T-helper 22 cell (primary cell): ENCODE results near the gene TP53AIP1.

Experiments used
- DNase-seq: peaks from one replicate; pipeline ENCODE4 v3.0.0-alpha.2; 2020; ENCODE audit warnings: low read depth

Gene TP53AIP1, protein sequence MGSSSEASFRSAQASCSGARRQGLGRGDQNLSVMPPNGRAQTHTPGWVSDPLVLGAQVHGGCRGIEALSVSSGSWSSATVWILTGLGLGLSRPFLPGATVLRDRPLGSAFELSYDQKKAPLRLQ

GRCh38 chr11:128942817-128943427 is at the start of gene TP53AIP1:
TSS of gene TP53AIP1 (minus strand) at chr11:128942871. CDS start at chr11:128937818, 5,053 bp downstream.
- no peak for DNase-seq

- DNase-seq: no peak
Measured at GRCh38 chr11:128988242-128988970, 45.7 kb upstream of the TP53AIP1 start.

DNA sequence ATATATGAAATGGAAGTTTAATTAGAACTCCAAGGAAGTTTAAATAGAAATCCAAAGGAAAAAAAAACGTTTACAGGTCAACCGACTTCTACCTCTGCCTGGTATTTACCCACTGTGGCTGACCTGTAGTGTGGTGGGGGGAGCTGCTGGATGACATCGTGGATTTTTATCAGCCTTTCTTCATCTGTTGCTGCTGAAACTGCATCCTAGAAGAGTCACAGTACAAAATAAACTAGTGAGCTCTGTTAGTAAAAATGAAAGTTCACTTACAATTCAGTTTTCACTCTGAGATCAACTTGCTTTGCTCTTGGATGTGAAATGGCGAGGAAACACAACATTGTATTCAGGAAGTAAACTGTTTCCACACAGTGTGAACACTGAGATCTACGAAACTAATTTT is 43.2 kb upstream of the TP53AIP1 start:
- no peak for DNase-seq

DNA sequence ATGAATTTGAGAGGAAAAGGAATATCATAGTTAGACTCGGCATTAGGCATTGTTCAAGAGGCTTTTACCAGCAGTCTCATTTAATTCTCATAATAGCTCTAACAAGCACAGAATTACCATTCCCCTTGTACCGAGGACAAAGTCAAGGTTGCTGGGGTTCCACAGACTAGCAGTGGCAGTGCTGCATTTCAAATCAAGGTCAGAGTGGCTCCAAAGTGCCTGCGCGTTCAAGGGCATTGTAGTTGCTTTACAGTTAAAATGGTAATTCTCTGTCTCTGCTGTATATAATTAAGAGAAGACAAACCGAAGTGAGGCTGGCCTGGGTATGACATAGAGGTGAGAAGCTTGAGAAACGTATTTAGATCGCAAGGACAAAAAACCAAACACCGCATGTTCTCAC is 40.4 kb upstream of the TP53AIP1 start:
- DNase-seq: no peak

DNA sequence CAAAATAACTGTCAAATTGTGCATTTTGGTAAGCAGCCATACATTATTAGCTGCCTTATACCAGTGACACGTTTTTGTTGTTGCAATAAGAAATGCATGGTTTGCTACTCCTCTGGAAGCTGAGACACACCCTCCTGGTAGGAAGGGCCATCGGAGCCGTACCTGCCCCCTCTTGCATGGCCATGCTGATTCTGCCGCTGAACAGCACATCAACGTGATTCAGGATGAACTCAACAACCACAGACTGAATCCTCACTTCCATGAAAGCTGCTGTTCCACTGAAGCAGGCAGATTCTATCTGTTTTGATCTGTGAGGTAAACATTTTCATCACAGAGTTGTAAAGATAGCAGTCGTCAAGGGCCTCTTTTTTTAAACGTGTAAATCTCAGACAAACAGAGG is 38.6 kb upstream of the TP53AIP1 start:
- no peak for DNase-seq

DNA sequence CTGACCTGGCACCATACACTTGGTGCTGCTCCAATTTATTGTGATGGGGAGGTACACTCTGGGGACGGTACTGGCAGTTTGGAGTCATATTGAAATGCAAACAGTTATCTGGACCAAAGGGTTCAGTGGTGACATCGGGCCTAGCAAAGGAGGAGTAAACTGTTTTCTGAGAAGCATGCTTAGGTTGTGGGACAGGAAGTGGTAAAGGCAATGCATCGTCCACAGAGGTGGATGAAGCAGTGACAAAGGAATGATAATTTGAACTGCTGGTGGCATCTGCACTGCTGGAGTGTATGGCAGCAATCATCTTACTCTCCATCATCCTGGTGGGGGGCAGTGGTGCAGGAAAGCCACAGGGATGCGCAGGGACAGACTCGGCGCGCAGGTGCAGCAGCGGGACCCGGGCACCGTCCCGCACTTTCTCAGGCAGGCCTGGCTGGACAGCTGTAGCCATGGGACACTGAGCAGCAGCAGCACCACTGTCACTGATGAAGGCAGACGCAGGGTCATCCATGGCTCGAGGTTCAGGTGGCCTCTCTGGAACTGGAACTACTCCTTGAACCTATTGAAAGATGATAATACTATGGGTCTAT is 28.0 kb upstream of the TP53AIP1 start:
- DNase-seq: no peak

GRCh38 chr11:128968916-128969315 is 26.2 kb upstream of the TP53AIP1 start:
- no peak for DNase-seq

GRCh38 chr11:128967578-128967977 is 24.9 kb upstream of the TP53AIP1 start:
- DNase-seq: no peak

DNA sequence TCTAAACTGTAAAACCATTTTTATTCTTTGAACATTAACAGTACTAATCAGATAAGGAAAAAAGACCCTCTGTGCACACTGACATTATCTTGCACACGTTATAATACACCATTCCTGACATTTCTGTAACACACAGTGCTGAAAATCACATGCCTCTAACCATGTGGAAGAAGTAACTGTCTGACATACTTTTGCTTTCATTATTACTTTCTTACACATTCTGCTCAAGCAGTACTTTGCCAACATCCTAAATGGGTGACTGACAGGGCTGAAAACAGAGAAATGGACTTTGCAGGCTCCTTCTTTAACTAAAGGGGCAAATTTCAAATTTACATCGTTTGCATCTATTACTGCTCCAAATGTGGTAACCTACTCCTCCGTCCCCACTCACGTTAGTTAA is 22.8 kb upstream of the TP53AIP1 start:
- no peak for DNase-seq

GRCh38 chr11:128964463-128964930 is 21.8 kb upstream of the TP53AIP1 start:
- DNase-seq: no peak

- no peak for DNase-seq
Measured at GRCh38 chr11:128963744-128964325, 21.2 kb upstream of the TP53AIP1 start.

DNA sequence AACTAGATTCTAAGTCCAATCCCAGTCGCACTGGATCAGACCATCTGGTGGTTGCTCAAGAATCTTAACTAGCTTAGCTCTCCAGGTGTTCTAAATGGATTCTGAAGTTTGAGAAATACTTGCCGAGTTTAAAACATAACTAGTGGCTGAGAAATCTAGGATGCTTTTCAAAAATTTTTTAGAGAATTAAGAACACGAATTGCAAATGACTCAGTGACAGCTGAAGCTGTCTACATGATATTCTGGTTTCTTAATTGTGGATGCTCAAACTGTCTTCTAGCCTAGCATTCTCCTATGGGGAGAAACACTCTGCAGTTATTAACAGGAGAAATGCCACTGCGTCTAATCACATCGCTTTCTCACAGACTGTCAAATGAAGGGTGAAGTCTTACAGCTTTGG is 20.2 kb upstream of the TP53AIP1 start:
- DNase-seq: no peak

GRCh38 chr11:128961645-128962044 is 19.0 kb upstream of the TP53AIP1 start:
- no peak for DNase-seq

- DNase-seq: no peak
Measured at GRCh38 chr11:128957202-128957482, 14.5 kb upstream of the TP53AIP1 start.

DNA sequence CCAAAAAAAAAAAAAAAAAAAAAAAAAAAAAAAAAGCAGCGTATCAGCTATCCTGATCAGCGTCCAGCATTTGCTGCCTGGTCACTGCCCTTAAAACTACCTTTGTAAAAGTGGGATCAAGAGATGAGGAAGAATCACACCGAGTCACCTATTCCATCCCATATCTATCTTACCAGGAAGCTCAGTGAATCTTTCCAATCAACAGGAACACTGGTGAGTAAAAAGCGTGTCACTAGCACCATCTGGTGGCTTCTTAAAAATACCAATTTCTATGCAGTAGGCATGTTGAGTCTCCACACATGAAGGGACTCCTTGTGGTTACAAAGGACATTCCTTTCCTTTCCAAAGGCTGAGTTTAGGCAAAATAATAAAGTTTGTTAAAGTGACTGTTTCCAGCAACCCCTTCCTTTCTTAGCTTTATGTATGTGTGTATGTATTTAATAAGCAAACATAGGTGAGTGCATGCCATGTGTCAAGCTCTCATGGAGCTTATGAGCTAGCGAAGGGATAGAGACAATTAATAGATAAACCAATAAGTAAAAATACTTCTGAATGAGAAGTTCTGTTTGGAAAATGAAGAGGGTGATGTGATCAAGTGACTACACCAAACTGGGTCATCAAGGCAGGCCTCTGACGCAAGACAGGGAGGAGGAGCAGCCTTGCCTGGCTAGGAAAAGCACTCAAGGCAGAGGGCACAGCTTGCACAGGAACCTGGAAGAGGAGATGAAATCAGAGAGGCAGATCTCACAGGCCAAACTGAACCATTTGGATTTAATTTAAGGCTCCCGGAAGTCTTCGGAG is 13.9 kb upstream of the TP53AIP1 start:
- DNase-seq: no peak

DNA sequence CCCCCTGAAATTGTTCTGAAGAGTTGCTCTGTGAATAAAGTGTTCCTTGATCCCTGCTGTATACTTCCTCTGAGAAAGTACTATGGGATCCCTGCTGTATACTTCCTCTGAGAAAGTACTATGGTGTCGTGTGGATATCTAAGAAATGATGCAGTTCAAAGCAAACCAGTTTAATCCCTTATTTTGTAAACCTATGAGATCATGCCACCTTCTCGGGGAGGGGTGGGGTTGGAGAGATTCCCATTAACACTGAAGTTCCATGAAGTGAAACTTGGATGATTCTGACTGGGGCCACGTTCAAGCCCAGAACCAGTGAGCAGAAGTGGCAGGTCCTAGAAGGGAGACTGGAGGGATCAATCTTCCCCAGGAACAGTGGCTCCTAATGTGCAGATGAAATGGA is 13.0 kb upstream of the TP53AIP1 start:
- DNase-seq: no peak

DNA sequence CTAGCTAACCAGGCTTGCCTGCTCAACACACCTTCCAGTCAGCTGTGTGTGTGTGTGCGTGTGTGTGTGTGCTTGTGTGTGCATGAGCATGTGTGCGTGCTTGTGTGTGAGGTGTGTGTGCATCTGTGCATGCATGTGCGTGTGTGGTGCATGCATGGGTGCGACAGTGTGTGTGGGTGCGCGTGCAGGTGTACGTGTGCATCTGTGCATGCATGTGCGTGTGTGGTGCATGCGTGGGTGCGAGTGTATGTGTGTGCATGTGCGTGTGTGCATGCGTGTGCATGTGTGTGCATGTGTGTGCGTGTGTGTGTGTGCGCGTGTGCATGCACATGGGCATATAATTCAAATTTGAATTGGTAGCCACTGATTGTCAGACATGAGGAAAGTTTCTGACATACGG is 10.5 kb upstream of the TP53AIP1 start:
- no peak for DNase-seq

DNA sequence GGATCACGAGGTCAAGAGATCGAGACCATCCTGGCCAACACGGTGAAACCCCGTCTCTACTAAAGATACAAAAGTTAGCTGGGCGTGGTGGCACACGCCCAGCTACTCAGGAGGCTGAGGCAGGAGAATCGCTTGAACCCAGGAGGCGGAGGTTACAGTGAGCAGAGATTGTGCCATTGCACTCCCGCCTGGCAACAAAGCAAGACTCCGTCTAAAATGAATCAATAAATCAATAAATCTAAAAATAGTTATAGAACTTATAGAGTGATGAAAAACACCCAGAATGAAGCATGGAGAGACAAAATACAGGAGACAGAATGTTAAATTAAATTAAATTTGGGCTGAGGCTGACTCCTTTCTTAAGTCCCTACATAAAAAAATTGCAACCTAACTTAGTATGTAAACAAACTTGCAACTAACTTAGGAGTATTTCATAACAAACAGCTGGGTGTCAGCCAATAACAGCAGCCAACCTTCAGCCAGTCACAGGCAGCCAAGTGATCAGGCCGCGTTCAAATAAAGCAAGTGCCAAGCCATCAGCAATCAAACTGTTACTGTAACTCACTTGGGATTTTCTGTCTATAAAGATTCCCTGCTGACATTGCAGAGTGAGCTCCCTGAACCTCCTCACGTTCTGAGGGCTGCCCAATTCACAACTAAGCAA is 7.3 kb upstream of the TP53AIP1 start:
- no peak for DNase-seq

GRCh38 chr11:128948583-128948982 is 5.9 kb upstream of the TP53AIP1 start:
- DNase-seq: no peak

DNA sequence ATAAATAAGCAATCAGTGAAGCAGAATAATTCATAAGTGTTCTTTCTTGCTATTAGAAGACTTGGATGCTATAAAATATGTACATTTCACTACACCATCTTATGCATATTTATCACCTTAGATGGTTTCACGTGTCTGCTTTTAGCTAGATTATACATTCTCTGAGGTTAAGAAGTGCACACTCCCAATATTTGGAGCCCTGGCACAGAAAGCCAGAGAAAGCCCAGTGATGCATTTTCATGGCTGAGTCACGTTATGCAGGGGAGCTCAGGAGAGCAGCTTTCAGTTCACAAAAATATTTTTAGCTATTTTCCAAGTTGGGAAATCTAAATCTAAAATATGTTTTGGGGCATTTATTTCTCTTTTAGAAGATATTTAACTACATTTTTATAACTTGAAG is 5.1 kb upstream of the TP53AIP1 start:
- no peak for DNase-seq

DNA sequence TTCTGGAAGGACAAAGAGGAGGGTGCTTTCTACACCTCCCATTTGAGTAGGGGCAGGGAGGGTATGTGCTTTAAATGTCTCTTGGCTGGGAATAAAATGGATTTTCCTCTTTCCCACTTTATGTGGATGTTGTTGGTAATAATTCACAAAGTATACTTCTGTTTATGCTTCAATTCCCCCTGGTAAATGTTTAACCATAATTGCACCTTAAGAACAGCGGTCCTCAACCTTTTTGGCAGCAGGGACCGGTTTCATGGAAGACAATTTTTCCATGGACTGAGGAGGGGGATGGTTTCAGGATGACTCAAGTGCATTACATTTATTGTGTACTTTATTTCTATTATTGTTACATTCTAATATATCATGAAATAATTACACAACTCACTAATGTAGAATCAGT is 4.0 kb upstream of the TP53AIP1 start:
- DNase-seq: no peak
